SK-N-SH treated with all-trans-retinoic acid at 6 μM for 48 hours (cell line): ENCODE data around the gene TTC7B.

Source experiments
- PPARA ChIP-seq: fragments of 250-450 bp; sonication (Bioruptor Pico); IDR thresholded peaks from 2 replicates; pipeline ENCODE4 v1.5.0; 2020; ENCODE audit warnings: mild to moderate bottlenecking, borderline replicate concordance
- RARB ChIP-seq: fragments of 250-450 bp; sonication (Bioruptor Pico); IDR thresholded peaks from 2 replicates; pipeline ENCODE4 v1.8.0; 2021; ENCODE audit warnings: mild to moderate bottlenecking, moderate library complexity
- SNAI2 ChIP-seq: fragments of 250-450 bp; sonication (Bioruptor Pico); IDR thresholded peaks from 2 replicates; pipeline ENCODE4 v1.5.0; 2020; ENCODE audit warnings: mild to moderate bottlenecking, moderate library complexity
- ZFP30 ChIP-seq: fragments of 450-650 bp; formaldehyde crosslinking; IDR thresholded peaks from 2 replicates; pipeline ENCODE4 v1.5.0; 2022; ENCODE audit warnings: mild to moderate bottlenecking, moderate library complexity

- TF ChIP-seq PPARA (CRISPR knock-in tag) (no peak), RARB (CRISPR knock-in tag) (no peak), SNAI2 (CRISPR knock-in tag) (no peak), ZFP30 (CRISPR knock-in tag) (no peak)
These were observed 312.6 kb downstream of the TTC7B start for GRCh38 chr14:90503582-90503981.
